Stimulated activated CD4-positive, alpha-beta T cell treated with anti-CD3 and anti-CD28 coated beads, Interleukin-1b, Interleukin-23, amount 100 ng/mL, for 1 hour (primary cell): ENCODE results near the gene CYFIP1.

Source experiments
- DNase-seq, 2 donors: peaks; one replicate each; pipeline ENCODE4 v3.0.0-alpha.2; 2020; ENCODE audit warnings: low read depth in 2 of 2

CYFIP1 gene

DNA sequence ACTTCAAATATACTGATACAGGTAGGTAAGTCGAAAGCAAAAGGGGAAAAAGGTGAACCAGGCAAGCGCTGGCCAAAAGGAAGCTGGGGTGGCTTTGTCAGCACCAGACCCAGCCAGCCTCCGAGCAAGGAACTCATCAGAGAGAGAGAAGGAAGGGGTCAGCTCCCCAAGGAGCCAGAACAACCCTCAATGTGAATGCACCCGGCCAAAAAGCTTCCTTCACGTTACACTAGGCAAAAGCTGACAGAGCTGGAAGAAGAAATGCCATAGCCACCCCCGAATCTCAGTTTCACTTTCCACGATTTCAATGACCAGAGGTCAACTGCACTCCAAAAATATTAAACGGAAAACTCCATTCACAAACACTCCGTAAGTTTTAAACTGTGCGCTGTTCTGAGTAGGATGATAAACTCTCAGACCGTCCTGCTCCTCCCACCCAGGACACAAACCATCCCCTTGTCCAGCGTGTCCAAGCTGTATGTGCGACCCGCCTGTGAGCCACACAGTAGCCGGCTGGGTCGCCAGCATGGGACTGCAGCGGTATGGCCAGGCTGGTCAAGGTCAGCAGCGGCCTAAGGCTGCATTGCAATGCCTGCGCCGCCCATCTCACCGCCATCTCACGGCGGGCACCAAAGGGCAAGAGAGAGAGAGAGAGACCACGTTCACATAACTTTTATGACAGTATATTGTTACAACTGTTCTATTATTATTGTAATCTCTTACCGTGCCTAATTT, 29.7 kb downstream of the CYFIP1 start:
- no peak for DNase-seq

DNA sequence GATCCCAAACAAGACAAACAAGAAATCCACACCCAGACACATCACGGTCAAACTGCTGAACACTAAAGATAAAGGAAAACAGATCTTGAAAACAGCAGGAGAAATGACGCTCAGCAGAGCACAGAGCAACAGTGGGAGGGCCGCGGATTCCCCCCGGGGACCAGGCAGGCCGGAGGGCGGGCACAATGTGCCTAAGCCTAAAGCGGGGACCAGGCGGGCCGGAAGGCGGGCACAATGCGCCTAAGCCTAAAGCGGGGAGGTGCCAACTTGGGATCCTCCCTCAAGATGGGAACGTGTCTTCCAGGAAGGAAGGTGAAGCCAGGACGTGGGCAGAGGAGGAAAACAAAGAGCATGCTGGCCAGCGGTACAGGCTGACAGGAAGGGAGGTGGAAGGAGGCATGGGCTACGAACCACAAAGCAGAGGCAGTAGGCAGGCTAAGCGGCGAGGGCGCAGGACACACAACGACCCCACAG, 31.1 kb downstream of the CYFIP1 start:
- no peak for DNase-seq

DNA sequence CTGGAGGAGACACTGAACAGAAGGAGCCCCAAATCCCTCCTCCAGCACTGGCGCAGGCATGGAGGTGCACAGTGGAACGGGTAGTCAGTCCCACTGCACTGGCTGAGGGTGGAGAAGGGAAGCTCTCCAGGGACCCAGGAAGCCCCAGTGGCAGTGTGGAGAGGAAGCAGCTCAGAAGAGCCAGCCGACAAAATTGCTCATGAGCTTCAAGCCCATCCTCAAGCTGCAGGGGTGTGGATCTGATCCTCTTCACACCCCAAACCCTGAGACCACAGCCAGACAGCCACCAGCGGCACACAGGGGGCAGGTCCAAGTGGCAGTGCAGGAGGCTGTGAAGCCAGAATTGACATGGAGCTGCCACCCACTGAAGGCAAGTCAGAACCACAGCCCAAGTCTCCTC, 32.1 kb downstream of the CYFIP1 start:
- DNase-seq = no peak

DNA sequence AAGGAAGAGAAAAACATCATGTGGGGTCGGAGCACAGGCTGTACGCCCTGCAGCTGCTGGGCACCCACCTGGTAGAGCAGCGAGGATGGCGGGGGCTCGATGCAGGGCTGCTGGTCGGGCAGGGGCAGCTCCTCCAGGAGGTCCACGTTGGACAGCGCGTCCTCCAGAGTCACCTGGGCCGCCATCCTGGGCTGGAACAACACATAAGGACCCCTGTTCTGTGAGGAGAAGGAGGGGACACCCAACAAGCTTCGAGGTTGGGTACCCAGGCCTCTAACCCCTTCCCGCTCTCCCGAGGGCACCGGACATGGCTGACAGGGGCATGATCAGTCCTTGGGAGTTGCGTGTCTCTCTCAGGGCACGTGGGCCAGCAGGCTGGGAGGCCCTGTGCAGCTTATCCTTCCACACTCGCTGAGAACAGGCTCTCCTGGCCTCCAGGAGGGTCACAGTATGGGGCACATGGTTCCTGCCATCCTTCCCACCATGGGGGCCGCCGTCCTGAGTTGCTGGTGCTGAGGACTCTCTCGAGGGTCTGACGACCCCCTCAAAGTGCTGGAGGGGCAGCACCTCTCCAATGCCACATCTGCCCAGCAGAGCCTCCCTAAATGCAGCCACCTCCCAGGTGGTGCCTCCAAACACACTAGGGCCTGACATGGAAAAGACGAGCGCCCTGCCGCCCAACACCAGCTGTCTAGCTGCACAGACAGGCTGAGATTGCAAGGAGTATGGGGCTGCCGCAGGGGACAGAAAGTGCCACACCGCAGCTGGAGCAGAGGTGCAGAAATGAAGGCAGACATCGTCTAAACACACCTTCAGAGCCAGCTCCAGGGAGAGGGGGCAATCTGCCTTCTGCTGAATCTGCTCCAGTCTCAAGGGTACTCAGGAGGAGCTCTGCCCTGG, 32.8 kb downstream of the CYFIP1 start:
- no peak for DNase-seq

DNA sequence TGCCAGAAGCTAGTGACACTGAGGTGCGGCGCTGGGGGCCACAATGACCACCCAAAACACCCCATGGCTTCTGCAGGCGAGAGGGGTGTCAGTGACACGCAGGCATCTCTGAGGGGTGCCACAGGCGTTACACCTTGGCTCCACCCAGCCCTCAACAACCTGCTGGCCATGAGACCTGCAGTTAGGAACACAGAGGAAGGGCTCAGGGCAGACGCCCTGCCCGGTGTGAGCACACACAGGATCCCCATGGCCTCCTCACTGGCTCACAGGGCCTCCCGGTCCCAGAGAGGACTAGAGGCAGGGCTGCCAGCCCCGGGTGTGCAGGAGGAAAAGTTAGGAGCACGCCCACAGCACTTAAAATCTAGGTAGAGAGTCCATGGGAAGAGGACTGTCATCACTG, 35.1 kb downstream of the CYFIP1 start:
- no peak for DNase-seq

DNA sequence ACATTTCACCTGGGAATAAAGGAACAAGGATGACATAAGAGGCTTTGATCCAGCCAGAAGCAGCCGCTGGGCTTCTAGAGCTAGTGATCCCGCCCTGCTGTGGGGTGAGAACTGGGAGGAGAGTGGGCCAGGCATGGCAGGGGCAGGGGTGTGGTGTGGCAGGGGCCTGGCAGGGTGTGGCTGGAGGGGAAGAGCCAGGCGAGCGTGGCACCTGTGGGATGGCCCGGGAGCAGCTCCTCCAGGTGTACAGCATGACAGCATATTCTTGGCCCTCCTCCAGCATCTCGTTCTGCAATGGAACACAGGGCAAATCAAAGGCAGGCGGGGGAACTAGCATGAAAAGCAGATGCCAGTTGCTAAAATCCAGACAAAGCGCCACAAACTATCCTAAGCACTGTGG, 35.5 kb downstream of the CYFIP1 start:
- DNase-seq = no peak

DNA sequence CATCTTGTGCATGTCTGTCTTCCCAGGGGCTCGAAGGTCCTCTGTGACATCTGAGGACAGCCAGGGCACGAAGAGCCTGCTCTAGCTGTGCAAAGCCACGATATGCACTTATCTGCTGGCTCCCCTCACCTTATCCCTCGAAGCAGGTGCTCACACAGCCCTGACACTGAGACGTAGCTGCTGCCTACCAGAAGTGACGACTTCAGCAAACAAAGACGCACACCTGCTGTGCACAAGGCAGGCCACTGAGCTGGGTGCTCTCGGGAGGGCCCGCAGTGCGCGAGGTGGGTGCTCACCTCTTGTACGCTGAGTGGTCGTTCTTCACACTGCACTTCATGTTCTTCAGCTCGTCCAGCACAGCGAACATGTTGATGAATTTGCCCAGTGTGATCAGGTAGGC, 37.3 kb downstream of the CYFIP1 start:
- no peak for DNase-seq

DNA sequence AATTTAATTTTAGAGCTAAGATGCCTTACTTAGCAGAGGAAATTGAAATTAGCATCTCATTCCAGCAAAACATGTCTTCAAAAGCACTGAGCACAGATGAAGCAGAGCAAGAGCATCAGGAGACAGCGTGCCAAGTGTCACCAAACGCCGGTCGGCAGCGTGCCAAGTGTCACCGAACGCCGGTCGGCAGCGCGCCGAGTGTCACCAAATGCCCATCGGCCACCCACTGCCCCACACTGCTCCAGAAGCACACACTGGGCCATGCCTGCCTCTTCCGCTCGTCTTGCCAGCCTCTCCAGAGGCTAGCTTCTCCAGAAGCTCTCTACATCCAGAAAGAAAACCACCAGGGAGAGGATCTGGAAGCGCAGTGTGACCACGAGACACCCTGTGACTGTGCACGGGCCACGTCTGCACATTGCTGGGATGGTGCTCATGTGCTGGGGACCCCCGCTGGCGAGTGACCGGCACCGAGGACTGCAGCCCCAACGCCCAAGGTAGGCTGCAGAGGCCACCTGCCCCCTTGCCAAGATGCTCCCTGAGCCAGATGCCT, 37.8 kb downstream of the CYFIP1 start:
- DNase-seq = no peak

DNA sequence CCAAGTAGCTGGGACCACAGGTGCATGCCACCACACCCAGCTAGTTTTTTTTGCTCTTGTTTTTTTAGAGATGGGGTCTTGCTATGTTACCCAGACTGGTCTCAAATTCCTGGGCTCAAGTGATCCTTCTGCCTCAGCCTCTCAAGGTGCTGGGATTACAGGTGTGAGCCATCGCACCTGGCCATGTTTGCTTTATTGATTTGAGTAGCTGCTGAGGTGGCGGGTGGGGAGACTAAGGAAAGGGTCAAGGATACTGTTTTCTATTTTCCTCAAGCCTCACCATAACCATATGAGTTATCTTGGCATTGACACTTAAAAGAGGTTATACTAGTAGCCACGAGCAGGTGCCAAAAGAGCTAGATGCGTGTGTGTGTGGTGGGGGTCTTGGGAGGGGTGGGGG, 39.0 kb downstream of the CYFIP1 start:
- DNase-seq = no peak

DNA sequence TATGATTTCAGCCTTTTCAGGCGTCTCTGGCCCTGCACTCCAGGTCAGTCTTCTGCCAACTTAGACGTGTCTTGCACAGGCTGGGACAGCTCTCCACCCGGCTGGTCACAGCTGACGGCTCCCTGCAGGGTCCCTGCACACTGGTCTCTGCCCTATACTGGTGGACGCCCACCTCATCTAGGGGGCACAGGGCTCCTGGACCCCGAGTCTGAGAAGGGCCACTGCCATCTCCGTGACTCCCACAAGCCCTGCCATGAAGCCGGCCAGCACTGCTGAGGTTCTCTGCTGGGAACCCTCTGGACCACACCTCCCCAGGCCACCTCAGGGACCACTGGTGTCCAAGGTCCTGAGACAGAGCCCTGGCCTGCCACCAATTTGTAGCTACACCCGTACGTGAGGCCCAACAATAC, 40.5 kb downstream of the CYFIP1 start:
- DNase-seq = no peak

DNA sequence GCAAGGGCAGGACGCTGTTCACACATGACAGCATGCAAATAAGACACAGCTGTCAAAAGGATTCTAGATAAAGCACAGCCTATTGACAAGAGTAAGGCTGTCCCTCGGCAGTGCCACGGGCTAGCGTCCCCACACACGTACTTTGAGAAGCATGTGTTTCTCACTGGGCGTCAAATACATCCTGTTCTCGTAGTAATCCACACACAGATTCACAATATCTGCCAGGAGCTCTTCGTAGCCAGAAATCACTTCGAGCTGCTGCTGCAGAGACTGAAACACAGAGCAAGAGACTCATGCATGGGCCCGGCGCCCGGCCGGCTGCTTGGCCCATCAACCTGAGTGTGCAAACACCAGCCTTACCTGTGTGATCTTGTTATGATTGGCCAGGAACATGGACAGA, 41.1 kb downstream of the CYFIP1 start:
- DNase-seq = no peak

DNA sequence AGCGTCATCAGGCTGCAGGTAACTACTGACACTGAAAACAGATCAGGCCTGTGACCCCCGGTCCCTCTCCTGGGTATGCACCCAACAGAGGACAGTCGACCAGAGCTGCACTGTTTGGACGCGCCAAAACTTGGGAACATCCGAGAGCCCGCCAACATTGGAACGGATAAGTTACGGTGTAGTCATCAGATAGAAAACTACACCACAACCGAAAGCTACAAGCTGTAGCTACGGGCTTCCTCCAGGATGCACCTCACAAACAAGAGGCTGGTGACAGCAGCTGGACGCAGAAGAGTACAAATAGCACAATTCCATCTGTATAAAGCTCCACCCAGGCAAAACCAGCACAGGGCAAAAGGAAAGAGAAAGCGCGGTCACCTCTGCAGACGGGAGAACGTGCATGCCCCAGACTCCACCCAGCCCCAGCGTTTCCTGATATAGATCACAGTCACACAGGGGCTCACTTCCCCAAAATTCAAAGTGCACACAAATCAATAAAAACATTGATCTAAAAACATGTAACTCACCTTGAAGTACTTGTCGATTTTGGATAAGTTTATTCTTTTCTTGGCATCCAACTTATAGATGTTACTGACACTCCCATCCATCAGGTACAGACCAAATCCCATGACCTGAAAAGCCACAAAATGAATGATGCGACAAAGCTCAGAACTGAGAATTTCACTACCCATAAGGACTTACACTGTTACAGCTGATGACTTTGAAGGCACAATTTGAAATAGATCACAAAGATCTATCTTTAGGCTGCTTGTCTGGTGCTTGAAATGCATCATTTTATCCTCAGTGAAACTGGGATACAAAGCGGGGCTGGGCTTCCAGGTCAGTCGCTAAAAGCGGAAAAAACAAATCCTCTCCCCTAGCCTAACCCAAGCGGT, 43.3 kb downstream of the CYFIP1 start:
- no peak for DNase-seq

DNA sequence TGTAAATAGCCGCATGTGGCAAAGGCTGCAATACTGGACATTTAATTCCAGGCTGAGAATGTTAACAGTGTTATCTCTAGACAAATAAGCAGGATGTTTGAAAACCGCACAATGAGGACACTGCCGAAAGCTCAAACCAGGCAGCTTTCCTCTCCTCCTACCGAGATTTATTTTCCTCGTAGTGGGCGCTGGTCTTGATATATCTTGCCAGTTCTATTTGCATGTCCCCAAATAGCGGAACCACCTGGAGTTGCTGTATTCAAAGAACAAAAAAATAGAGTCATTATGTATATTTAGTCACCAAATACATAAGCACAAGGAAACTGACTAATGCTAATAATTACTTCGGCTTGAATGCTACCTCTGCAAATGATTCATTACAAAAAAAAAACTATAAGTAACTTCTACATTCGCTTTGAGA, 46.5 kb downstream of the CYFIP1 start:
- DNase-seq = no peak

DNA sequence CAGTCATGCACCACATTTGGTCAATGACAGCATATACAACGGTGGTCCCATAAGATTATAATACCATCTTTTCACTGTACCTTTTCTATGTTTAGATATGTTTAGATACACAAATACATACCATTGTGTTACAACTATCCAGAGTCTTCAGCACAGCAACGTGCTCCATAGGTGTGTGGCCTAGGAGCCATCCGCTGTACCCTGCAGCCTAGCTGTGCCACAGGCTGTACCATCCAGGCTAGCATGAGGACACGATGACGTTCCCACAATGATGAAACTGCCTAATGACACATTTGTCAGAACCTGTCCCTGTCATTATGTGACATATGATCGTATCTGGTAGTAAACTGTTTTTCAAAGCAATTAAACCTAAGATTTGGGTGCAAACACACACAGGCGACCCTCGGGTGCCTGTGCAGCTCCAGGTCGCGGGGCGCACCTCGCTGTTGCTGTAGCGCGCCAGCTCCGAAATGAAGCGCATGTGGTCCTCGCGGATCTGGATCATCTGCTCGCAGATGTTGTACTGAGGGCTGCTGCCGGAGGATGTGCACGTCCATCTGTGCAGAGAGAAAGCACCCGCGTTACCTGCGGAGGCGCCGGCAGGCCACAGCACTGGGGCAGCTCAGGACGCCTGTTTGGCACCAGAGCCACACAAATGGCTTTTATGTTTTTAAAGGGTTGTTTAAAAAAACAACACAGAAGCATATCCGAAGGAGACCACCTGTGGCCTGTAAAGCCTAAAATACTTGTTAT, 48.2 kb downstream of the CYFIP1 start:
- DNase-seq = no peak

DNA sequence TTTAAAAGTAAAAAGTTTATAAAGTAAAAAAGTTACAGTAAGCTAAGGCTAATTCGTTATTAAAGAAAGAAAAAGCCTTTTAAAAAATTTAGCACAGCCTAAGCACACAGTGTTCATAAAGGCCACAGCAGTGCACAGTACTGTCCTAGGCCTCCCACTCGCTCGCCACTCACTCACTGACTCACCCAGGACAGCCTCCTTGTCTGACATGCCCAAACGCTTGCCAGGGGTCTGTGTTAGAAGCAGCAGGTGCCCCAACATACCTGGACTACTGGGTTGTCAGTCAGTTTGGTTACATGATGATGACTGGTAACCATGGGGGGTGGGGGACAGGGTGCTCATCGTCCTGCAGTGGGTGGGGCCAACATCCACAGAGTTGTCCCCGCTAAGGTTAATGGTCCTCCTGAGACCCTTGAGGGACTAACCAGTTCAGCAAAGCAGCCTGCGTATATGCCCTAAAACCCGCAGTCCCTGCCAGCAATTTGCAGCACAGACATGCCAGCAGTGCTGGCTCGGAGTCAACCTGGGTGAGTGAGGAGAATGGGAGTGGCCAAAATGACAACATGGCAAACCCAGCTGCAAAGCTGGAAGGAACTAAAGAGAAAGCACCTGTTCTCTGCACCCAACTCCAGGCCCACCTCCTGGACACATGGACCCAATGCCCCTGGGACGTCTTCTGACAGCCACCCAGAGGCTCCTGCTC, 49.2 kb downstream of the CYFIP1 start:
- no peak for DNase-seq

DNA sequence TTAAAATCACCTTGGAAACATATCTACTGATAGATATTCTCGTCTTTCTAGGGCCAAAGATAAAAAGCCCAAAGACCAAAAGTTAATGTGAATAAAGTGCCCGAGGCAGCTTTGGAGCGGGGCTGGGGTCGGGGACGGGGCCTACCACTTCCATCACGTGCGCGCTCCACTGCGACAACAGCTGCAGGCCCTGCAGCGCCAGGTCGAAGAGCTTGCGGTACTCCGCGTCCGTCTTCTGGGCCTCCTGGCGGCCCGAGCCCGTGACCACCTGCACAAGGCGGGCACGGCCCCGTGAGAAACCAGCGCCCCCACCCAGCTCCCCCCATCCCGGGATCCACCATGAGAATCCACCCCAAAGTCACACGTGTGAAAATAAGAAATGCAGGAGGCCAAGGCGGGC, 52.4 kb downstream of the CYFIP1 start:
- no peak for DNase-seq

DNA sequence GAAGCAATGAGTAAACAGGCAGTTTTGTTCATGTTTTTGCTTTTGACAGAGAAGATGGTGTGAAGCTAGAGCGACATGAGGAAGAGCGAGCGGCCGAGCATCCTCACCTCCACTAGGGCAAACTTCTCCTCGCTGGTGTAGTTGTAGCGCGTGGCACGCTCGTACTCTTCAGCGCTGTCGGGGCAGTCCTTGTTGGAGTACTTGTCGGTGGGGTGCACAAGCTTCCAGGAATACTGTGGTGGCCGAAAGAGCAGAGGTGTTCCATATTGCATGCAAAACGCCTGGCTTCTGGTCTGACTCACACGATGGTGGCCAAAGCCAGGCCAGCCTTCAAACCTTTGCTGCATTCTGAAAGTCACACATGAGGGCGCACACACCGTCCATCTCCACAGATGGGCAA, 54.3 kb downstream of the CYFIP1 start:
- DNase-seq = no peak

DNA sequence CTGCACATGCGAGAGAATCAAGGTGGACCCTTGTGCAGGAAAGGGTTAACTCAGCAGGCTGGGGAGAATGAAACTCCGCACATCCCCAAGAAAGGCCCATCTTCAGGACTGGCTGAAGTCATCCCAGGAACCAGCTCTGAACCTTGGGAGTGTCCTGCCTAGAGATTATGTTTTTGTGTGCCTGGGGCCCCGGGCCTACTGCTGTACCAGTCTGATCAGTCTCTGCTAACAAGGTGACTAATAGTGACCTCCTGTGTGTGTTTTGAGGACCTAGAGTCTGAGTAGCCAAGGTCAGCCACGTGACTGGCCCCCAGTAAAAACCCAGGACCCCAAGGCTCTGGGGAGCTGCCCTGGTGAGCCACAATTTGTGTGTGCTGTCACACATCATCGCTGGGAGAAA, 58.2 kb downstream of the CYFIP1 start:
- DNase-seq = no peak

DNA sequence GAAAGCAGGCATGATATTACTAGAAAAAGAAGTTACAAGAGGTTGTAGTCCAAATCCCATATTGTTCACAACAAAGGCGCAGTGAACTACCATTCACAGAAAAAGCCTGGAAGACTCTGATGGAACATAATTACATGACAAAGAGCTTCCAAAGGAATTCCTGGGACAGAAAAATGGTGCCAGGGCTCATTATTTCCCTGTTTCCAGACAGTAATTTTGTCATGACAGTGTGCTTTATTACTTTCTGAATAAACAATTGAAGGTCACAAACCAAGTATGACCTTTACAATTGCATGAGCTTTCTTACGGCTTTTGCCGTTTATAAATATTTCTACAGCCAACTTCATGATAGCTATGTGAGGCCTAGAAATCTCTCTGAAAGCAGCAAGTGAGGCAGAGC, 61.0 kb downstream of the CYFIP1 start:
- DNase-seq = no peak

DNA sequence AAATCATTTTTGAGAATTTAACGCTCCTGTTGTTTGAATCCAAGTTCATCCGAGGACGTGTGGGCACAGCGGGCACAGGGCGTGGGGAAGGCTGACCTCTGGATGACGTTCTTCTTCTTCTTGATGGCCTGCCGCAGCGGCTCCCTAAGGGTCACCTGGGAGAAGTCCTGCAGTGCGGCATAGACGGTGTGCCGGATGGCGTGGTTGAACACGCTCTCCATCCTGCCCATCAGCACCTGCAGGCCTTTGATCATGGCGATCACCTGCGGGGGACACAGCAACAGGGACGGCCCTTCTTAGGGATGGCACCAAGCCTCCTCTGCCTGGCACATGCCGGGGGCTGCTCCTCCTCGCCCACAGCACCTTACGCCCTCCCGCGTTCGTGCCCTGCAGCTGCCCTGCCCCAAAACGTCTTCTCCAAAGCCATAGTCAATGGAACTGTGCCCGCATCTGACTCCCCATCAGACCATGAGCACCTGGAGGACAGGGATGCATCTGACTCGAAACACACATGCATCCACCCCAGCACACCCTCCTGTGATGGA, 61.5 kb downstream of the CYFIP1 start:
- no peak for DNase-seq
